Superior temporal gyrus (tissue), 1 donor: ENCODE data around the gene KAT2A.

Experiments used
- DNase-seq: peaks from one replicate; pipeline ENCODE4 v3.0.0-alpha.2; 2016; ENCODE audit errors: extremely low spot score

KAT2A gene

DNA sequence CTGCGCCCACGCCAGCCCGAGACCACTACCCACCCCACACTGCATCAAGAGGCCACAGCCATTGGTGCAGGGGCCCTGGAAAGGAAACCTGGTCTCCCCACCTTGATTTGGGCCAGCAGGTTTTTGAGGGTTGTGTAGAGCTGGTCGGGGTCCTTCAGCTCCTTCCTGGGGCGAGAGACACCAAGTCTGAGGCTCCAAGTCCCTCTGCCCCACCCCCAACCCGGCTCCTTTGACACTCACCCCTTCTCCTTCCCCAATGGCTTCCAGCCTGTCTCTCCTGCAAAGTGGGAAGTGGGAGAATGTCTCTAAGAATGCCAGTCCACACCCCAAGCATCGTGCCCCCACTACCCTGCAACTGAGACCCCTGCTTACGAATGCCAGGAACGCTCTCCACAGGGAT, 7.0 kb downstream of the KAT2A start:
- DNase-seq = no peak

DNA sequence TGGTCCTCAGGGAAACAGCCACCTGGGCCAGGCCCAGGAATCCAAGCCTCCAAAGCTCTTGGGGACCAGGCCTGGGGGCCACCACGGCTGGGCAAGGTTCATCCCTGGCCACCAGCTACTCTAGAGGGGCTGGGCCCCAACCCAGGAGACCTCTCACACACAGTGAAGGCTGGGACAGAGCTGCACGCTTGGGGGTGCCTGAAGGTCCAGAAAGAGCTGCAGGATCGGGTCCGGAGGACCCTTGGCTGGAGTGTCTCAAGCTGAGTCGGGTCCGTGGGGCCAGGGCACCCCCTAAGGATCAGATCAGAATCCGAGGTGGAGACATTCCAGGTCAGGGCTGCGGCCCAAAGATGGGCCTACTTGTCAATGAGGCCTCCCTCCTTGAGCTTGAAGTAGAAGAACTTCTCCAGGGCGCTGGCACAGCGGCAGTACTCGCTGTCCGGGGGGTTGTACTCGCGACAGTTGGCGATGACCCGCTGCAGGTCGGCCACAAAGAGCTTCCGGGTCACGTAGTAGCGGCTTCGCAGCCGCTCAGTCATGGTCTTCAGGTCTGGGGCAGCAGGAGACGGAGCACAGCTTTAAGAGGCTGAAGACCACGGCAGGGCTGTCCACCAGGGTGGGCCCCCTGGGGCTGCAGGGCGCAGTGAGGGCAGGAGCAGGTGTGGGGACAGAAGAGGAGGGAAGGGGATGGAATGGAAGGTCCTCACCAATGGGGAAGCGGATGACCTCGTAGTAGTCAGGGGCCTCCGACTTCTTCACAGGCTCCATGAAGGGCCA, 7.7 kb downstream of the KAT2A start:
- no peak for DNase-seq

DNA sequence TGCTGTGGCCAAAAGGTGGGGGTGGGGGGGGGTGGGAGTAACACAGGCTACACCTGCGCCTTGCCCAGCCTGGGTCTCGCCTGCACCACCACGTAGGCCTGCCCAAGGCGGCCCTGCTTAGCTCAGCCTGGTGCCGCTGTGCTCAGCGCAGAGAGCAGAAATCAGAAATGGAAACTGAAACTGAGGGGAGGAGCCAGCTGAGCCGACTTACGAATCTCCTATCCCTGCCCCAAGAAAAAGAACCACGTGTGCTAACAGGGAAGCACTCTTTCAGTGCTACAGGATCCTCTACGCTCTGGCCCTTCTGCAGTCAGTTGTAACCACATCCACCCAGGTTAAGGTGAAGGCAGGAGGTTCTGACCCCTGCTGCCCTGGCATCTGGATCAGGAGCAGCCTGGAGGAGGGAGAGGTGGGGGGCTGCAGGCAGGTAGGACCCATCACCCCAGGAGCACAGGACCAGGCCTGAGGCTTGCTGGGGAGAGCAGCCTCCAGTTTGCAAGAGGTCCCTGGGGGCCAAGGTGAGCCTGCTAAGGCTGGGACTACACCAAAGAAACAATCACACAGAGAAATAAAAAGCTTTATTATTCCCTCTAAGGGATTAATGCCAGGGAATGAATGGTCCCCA, 8.5 kb downstream of the KAT2A start, which contains the start of gene DHX58:
Gene DHX58 (minus strand): TSS at position 163 of the 625 bp plus-strand sequence. CDS start 822 bp downstream, outside the sequence.
- DNase-seq = peak; percentile 84

DNA sequence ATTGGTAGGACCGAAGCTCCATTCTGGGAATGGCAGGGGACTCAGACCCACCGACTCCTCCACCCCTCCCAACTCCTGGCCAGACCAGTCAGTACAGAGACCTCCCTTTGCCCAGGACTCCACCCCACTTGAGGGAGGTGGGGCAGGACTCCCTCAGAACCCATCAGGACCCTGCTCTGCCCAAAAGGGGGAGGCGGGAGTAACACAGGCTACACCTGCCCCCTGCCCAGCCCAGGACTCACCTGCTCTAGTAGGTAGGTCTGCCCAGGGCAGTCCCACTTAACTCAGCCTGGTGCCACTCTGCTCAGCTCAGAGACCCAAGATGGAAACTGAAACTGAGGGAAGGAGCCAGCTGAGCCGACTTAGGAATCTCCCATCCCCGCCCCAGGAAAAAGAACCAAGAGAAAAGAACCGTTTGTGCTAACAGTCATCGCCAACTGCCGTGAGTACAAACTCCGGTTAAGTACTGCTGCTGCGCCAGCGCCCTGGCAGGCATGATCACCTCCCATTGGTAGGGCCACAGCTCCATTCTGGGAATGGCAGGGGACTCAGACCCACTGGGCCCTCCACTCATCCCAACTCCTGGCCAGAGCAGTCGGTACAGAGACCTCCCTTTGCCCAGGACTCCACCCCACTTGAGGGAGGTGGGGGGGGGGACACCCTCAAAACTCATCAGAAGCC, 9.2 kb downstream of the KAT2A start:
- DNase-seq = peak; percentile 53

DNA sequence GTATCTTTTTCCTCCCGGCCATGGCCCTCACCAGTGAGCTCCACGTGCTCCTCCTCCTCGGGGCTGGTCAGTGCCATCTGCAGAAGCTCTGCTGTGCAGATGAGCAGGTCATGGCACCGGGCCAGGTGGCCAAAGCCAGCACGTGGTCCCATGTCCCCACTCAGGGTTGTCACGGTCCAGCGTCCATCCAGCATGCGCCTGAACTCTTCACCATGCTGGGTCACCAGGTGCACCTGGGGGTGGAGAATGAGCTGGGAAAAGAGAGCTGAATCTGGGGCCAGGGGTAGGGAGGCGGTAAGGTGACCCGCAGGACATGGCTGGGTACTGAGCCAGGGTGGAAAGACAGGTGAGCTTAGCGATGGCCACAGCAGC, 9.9 kb downstream of the KAT2A start:
- no peak for DNase-seq

DNA sequence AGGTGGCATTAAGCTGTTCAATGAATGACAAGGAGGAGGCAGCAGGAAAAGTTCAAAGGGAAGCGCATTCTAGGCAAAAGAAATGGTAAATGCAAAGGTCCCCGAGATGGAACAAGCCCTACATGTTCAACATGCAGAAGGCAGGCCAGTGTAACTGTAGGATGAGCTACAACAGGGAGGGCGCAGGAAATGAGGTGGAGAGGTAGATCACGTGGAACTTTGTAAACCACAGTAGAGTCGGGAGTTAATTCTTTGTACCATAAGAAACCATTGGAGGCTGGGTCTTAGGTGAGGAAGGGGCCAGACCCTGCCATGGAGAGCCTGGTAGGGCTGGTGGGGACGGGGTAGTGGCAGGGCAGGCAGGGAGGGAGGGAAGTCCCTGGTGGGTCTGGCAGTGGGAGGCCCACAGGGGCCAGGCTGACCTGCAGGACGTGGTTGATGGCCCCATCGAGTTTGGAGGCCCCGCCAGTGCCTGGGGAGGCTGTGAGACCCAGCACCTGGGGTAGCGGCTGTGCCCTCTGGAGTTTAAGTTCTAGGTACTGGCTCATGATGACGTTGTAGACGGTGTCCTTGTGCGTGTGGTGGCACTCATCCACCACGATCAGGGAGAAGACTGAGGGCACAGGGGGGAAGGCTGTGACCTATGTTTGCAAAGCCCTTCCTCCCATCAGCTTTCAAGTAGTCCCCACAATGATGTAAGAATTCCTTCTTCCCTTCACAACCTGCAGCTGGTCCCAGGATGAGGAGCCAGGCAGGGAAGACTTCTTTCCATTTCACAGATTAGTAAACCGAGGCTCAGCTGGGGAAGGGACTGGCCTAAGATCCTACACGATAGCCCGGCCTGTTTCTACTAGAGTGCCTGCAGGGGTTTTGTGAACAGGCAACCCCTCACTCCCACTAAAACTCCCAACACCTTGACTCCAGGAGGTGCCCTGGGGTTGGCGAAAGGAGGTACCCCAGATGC, 10.6 kb downstream of the KAT2A start:
- no peak for DNase-seq

DNA sequence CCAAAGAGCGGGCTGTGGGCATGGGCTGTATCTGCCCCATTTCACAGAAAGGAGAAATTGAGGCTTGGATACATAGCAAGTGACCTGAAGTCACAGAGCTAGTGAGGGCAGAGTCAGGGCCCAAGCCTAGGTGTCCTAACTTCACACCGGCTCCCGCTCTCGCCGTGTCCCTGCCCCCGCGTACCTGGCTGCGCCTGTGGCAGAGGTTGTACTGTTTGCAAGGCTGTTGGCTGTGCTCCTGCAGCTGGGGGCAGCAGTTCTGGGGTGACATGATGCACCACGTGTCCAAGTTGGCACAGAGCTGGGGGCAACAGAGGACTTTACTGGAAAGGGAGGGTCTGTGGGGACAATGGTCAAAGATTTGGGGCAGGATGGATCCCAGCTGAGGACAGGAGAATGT, 12.1 kb downstream of the KAT2A start:
- DNase-seq = no peak

DNA sequence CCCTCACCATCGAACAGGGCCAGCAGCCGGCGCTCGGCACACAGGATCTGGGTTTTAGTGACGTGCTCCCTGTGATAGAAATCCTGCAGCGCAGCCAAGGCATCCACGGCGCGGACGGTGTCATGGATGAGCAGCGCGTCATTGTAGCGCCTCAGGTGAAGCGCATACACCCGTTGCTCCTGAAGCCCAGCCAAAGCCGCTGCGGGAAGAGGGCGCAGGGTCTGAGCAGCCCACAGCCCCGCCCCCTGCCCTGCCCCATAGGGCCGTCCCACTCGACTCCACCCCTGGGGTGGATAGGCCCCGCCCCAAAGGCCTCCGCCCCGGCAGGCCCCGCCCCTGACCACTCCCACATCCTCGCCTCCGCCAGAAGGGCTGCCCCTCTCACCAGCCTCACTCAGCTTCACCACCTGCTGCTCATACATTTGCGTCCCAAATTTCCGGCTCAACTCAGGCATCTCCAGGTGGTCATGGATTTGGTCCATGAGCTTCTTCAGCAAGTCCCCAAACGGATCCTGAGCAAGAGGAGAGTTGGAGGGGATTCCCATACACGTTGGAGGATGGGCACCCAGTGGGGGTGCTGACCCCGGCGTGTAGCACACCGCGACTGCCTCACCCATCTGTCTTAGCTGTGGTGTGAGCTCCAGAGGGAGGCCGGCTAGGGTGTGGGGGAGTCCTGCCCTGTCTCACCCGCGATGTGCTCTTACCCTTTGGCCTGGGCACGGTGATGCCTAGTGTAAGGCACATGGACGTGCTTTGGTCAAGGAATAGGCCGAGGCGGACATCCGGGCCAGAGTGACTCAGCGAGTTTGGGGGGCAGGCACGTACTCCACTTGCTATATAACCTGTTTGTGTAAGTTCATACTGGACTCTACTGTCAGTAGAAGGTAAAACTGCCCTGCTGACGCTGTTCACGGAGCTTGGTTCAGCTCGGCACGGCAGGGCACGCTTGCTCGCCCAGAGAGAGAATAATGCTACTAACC, 13.3 kb downstream of the KAT2A start:
- no peak for DNase-seq

DNA sequence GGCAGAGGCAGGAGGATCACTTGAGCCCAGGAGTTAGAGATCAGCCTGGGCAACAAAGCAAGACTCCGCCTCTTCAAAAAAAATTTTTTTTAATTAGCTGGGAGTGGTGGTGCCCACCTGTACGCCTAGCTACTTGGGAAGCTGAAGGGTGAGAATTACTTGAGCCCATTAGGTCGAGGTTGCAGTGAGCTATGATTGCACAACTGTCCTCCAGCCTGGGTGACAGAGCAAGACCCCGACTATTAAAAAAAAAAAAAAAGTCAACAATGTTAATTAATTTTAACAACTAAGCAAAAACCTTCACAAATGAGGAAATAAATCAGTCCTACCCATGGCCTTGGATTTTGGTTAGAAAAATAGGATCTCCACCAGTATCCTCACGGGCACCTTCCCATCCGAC, 14.0 kb downstream of the KAT2A start:
- no peak for DNase-seq

DNA sequence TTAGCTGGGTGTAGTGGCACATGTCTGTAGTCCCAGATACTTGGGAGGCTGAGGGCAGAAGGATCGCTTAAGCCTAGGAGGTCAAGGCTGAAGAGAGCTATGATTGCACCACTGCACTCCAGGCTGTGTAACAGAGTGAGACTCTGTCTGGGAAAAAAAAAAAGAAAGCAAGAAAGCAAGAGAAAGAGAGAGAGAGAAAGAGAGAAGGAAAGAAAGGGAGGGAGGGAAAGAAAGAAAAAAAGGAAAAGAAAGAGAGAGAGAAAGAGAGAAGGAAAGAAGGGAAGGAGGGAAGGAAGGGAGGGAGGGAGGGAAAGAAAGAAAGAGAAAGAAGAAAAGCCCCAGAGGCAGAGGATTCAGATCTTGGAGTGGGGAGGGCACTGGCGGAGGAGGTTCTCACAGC, 15.2 kb downstream of the KAT2A start:
- DNase-seq = no peak

DNA sequence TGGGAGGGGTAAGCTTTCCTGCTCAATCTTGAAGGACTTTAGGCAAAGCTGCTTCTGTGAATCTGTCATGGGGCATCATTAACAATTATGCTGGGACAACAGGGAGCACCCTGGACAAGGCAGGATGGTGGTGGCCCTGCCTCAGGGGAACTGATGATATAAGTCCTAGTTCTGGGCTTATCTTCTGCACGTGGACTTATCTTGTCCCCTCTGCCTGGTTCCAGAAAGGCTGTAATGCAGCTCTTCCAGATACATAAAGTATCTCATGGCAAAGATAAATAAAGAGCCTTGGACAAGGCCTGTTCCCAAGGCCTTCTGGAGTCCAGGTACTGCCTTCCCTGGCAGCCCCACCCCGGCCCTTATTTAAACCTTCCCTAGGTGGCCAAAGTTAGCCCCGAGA, 16.9 kb downstream of the KAT2A start:
- DNase-seq = no peak

DNA sequence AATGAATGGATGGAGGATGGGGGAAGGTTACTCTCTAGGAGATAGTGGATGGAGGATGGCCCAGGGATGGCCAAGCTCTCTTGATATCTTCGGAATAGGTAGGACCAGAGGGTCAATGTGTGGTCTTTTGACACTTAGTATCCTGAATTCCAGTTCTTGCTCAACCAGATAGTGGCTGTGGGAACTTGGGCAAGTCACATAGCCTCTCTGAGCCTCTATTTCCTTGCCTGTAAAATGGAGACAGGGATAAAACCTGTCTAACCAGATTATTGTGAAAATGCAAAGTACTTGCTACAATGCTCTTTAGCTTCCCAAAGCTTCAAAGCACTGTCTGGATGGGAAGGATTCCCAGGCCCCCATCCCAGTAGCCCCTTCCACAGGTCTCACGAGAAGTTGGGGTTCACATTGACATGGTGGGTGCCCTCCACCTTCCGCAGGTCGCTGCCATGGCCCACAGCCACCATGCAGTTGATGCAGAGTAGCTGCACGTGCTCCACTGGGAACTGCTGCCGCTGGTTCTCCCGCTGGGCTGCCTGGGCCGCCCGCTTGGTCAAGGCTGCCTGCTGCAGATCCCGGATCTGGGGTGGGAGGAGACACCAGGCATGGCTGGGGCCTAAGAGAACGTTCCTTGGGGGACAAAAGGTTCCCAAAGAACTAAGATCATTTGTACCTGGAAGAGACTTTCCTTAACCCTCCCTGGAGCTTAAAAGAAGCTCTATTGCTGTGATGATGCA, 17.8 kb downstream of the KAT2A start:
- no peak for DNase-seq

DNA sequence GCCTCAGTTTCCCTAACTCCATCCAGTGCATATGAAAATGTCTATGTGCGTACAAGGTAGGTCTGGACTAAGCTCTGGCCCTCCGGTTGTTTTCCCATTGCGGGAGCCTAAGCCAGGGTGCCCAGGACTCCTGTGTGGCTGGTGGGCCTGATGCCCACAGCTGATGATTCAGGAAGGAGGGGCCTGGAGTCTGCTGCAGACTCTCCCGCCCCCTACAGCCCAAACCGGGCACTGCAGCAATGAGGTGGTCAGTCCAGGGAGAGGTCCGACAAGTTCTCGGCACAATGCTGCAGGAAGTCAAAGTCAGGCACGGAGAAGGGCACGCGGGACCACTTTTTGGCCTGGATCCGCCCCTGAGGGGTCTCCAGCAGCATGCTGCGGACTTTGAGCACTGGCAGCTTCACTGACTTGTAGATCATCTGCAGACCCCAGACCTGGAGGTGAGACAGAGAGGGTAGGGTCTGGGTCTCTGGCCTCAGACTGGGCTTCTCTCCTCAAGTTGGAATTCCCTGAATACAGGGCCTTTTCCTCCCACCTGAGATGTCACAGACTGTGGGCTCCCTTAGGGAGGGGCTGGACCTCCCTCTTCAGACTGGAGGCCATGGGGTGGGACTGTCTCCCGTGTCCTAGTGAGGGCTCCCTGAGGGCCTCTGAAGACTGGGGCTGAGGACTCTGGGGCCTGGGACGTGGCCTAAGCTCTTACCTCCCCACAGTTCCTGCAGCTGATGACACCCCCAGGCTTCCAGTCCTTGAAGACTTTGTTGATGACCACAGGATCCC, 19.5 kb downstream of the KAT2A start:
- DNase-seq = peak; percentile 78

DNA sequence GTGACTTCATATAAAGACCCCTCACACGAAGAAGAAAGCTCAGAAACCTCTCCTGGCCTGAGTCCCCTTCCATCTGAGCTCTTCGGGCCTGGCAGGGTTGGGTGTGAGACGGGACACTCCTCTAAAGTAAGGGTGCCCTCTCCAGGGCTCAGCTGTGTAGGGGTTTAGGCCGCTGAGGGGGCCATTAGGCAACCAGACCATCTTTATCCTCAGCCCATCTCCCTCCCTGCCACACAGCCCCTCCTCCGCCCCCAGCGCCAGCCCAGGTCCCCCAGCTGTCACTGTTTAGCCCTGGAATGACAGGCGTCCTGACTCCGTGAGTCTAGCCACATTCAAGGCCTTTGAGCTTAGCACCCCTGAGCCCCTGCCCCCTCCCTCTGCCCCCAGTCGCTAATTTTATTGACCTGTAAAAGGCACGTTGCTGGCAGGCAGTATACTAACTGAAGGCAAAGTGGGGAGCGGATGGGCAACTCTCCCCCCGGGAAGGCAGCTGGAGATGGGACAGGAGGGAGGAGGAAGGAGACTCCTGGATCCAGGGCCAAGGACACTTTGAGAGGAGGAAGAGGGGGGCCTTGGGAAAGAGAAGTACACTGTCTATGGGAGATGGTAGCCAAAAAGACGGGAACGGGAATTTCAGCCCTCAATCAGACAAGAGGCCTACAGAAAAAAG, 22.3 kb downstream of the KAT2A start:
- DNase-seq = no peak

DNA sequence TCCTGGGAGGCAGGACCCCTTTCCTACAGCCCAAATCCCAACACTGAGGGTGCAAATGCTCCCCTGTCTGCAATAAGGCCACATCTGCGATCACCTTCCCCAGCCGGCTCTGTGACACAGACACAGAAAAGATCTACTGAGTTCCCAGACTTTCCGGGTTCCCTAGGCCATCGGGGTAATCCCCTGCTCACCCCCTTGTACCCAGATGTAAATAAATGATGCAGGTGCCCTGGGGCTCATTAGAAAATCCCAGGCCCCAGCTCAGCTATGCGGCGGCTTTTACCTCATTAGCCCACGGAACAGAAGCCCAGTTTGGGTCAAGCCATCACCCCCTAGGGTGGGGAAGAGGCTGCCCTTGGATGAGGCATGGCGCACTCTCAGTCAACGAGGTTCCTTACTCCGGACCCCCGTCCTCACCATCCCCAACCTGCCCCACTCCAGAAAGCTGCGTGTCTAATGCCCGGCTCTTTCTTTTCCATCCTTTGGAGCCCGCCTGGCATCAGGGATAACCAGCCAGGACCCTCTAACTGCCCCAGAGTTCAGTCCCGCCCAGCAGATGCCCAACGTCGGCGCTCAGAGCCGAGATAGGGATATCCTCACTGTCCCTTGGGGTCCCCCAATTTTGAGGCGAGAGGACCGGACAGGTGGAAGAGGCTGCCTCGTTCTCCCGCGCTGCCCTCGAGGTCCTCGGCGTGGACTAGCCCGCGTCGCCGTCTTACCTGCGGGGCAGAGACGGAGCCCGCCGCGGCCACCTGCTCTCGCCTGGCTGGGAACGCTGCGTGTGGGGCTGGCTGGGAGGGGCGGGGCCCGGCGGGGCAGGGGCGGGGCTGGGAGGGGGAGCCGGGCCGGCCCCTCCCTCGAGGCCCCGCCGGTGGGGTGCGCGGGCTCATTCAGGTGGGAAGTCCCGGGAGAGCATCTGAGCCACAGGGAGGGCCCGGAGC, 23.2 kb downstream of the KAT2A start, which contains the start of gene ZNF385C:
Gene ZNF385C (minus strand): TSS at position 783 of the 941 bp plus-strand sequence. CDS start 35,417 bp downstream, outside the sequence.
- DNase-seq = no peak

DNA sequence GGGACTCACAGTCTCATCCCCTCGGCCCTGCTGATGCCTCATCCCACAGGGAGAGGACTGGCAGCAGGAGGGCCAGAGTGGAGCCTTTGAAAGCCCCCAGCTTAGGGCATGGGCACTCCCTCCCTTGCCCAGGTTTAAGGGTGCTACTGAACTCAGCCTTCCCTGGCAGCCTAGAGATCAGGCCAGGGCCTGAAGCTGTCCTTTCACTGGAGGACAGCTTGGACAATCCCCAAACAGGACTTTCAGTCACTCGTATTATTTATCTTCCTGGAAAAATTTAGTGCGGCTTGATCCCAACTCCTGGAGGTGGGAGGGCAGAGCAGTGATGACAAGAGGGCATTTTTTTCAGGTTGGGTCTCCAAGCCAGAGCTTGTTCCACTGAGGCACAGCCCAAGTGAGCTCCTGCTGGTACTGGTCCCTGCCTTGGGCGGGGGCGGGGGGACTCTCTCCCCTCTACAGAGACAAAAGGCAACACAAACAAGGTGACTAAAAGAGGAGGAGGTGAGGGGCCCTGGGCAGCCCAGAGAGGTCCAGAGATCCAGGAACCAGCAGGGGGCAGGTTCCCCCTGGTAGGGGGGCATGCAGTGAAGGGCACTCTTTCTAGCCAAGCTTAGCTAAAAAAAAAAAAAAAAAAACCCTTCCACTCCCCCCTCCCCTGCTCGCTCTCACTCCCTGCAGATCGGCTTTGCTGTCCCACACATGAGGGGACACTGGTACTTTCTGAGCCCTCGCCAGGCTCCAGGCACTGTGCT, 24.6 kb downstream of the KAT2A start:
- DNase-seq = no peak
